ENCODE measurements around the gene CKB.

DNA sequence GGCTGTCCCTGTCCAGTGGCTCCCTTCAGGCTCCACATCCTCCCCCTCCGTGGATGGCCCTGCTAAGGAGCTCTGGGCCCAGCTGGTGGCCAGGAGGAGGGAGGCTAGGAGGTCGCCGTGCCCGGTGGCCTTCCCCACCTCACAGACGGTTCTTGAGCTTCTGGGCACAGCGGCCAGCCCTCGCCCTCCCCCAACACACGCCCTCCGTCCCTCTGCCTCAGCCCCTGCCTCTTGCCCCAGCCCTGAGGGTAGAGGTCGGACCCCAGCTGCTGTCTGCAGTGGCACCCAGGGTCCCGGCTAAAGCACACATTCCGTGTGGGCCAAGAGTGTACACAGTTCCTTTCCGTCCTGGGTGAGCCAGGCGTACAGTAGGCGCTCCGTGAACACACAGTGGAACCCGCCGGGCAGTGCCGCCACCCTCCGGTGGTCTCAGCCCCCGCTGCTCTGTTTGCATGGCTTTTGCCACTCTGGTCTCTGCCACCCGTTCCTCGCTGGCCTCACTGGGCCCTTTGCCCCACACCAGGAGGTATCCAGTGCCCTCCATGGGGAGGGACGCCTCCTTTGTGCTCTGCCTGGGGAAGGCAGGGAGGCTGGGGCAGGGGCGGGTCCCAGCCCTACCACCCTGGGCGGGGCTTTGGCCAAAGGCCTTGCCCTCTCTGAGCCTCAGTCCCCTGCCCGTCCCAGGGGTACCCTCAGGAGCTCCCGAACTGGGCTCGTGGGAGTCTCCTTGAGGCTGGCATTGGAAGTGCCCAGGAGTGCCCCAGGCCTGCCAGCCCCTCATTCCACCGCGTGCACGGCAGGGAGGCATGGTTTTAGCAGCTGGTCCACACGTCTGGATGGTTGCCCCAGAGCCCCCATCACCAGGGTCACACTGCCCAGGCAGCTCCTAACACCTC is 19.3 kb upstream of the CKB start:
- TF ChIP-seq CTCF (IDR thresholded peaks at IDR 0.05; ENCODE audit: low read length) (no peak), EZH2phosphoT487 (IDR thresholded peaks at IDR 0.05; ENCODE audit: low read length) (no peak)

Measured in MM.1S (cell line).